Hematopoietic multipotent progenitor cell (in vitro differentiated cells): ENCODE results near the gene SORL1. TPM values are rescaled to one million over a fixed set of nuclear protein-coding genes. Genes with fewer than 3 reads are reported as not detected.
"Not testable (repeated sequence)": the region's sequence is repeated elsewhere in the genome, so short reads cannot be mapped to it uniquely, and the experiment has no call there.

Experiments used
- DNase-seq, 3 donors: peaks; one replicate each; pipeline ENCODE4 v3.0.0-alpha.2; 2011 to 2015; ENCODE audit warnings: low read depth in 2 of 3, low spot score in 2 of 3
- total RNA-seq: library from RNA; depleted of rRNA; stranded (reverse); fragments of >200 nt; gene quantifications from one replicate; pipeline ENCODE4 v1.2.3, GENCODE V29; 2012

Gene SORL1
- total RNA-seq, 1 donor = 260 TPM

DNA sequence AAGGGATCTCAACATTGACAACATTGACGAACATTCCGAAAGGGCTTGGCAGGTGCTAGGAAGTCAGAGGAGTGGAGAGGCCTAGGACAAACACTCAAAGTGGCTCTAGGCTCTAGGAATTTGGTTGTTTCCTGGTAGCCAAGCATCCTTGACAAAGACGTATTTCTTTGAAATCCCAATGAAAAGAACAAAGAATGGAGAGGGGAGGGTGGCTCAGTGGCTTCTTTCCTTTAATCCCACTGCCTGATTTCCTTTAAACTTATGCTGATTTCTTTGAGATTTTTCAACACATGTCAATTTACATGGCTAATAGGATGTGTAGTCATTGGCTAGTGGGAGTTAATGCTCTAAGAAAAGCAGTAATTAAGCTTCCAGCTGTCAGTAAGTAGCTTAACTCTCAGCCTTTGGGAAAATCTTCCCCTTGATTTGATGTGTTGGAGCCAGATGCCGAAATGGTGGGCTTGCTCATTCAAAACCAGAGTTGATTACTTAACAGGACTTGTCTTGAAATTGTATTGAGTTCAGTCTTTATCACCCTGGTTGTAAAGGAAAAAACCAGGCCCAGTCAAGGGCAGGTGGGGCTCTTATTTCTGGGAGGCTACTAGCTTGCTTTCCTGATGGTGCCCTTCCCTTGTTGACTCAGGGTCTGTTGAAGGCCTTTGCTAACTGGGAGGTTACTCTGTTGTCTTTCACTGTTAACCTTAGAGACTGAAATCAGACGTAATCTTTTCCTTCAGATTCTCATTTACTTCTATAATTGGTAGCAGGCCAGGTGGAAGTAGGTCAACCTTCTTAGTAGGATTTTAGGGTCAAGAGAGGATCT, 45.3 kb downstream of the SORL1 start:
- DNase-seq = no peak

DNA sequence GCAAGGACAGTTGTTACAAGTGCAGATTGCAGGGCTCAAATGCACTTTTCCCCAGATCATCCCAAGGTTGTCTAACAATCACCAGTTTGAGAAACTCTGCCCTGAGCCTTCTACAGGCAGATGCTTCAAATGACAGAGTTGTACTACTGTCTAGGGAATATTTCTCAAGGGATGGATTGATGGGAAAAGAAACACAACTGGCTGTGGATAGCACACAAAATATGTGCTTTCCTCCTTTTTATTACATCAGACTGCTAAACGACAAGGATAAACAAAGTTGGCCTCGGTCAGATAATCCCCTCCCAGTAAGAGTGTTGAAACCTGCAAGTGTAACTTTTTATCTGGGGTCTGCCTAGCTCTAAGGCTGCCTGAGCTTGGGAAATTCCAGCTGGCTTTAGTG, 47.3 kb downstream of the SORL1 start:
- no peak for DNase-seq

DNA sequence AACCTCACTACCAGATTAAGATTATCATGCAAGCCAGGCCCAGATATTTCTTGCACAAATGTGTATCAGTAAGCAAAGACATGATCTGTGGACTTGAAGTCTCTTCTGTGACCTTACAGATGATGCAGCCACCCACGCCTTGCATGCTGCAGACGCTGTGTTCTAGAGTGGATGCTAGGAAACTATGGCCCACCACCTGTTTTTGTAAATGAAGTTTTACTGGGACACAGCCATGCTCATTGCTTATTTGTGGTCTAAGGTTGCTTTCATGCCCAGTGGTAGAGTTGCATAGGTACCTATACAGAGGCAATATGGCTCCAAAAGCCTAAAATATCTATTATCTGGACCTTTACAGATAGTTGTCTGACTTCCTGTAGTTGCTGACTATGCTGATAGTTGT, 48.2 kb downstream of the SORL1 start:
- no peak for DNase-seq

DNA sequence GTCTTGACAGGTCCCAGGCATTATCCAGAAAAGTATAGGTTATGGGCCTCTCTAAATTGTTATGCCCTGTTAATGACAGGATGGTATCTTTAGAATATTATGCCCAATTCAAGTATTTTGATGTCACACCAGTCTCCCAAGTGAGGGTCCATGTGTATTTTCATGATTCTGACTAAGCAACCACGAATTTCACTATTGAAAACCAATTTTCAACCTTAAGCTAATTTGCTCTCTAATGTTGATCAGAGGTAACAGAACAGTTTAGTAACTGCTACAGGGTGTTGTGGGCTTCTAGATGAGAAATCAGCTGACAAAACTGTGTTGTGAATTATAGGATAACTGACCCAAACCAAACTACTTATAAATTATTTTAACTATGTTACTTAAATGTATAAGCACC, 48.6 kb downstream of the SORL1 start:
- DNase-seq = no peak

DNA sequence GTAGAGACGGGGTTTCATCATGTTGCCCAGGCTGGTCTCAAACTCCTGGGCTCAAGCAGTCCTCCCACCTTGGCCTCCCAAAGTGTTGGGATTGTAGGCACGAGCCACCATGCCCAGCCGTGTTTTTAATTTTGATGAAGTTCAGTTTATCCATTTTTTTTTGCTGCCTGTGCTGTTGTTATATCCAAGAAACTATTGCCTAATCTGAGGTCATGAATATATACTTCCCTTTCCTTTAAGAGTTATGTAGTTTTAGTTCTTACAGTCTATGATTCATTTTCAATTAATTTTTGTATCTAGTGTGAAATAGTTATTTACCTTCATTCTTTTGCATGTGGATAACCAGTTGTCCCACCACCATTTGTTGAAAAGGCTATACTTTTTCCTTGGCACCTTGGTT, 50.9 kb downstream of the SORL1 start:
- no peak for DNase-seq

DNA sequence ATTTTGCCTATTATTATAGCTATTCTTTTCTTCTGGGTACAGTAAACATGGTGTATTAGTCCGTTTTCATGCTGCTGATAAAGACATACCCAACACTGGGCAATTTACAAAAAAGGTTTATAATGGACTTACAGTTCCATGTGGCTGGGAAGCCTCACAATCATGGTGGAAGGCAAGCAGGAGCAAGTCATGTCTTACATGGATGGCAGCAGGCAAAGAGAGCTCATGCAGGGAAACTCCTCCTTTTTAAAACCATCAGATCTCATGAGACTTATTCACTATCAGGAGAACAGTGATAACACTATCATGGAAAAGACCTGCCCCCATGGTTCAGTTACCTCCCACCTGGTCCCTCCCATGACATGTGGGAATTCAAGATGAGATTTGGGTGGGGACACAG, 54.1 kb downstream of the SORL1 start:
- DNase-seq = not testable (repeated sequence)

DNA sequence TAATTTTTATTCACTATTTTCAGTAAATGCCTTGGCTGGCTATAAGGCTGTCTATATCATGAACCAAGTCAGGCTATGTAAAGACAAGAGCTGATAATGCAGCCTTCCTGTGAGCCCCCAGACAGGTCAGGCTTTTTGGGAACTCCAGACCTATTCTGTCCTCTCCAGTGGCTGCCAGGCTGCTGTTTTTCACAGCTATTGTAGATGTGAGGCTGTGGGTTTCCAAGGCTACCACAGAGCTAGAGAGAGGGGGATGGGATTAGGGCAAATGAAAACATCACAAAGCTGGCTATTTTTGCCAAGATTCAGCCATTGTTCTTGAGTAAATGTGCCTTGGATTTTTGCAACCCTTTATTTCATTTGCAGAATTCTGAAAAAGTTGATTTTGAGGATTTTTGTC, 56.3 kb downstream of the SORL1 start:
- DNase-seq = no peak

DNA sequence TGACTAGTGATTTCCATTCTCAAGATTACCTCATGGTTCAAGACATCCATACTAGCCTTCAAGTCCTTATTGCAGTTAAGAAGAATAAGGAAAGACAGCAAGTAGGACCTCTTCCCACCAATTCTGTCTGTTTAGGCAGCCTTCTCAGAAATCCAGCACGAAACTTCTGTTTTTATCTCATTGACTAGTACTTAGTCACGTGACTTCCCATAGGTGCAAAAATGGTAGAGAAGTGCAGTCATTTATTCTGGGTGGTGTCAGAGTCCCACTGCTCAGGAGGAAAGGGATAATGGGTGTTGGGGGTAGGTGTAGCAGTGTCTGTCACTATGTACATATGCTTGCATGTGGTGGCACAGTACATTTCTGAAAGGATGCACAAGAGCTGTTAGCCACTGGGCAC, 58.3 kb downstream of the SORL1 start:
- no peak for DNase-seq

DNA sequence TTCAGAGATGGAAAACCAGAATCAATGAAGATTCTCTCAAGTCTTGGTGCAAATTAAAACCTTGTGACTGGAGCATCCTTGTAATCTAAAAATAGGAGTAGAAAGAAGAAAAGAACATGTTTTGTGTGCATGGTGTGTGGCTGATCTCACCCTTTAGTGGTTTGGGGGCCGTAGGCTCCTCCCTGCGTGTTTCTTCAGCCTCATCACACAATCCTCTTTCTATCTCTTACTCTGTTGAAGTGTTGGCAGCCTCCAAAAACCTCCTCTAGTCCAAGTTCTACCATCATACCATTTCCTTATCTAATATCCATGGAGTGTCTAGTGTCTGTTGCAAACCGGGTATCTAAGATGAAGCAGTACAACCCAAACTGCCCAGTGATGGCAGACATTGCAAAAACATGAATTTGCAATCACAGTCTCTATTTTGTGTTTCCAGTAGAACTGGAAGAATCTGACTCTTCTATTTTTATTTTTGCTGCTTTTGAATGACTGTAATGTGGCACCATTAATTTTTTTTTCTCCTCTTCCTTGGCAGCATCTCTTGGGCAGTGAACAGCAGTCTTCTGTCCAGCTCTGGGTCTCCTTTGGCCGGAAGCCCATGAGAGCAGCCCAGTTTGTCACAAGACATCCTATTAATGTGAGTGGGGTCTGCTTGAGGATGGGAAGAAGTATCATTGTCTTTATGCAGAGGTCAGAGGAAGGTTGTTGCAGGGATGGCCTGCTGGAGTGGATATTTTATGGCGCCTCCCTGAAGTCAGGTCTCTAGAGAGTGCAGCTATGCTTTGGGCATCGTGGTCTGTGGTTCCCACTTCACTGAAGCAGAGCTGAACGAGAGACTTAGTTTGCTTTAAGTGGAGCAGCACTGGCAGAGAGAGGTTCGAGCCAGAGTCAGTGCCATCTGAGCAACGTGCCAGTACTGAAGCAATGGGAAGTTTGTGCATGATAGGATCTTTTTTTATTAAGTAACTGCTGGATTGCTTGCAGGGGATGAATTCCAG, 60.7 kb downstream of the SORL1 start:
- DNase-seq = no peak

DNA sequence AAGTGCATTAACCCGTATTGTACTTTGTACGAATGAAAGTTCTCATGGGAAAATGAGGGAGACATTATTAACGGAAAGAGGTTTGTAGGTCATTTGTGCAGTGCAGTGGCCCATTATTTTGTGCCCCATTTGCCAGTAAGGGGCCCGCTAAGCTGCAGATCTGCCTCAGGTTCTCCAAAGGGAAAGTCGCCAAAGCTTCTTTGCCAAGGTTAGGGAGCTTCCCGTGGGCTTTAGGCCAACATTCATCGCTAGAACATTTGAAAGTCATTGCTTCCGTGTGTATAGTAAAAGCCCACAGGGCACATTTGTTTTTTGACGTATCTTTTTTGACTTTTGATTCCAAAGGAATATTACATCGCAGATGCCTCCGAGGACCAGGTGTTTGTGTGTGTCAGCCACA, 61.7 kb downstream of the SORL1 start:
- no peak for DNase-seq

DNA sequence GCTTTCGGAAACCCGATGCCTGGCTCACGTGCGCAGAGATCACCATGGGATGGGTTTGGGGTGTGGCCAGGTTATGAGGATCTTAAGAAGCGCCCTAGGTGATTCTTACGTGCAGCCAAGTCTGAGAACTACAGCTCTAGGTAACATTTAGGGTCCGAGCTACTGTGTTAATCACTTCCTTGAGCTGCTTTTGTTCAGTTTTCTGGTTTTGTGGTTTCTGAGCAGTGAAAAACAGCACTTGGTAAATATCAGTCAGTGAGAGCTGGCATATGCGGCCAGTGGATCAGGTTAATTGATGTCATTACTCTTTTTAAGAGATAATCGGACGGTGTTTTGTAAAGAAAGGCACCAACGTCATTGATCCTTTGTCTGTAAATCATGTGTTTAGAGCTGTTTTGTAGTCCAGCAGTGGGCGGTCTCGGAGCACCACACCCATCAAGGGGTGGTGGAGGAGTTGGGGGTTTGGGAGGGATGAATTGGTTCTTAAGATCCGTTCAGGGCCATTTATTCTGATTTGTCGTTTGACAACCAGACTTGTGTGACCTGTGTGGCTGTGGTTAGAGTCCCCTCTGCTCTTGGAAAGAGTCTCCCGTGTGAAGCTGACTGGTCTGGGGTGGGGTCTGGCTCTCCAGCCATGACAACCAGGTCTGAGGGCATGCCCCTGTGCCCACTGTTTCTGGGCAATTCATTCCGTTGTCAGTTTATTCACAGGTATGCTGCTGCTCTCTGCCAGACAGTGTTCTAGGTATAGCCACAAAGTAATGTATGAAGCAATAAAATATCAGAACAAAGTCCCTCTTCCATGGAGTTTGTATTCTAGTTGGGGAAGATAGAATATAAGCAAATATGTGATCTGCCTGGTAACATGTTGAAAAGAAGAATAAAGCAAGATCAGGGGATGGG, 62.6 kb downstream of the SORL1 start:
- DNase-seq = no peak

DNA sequence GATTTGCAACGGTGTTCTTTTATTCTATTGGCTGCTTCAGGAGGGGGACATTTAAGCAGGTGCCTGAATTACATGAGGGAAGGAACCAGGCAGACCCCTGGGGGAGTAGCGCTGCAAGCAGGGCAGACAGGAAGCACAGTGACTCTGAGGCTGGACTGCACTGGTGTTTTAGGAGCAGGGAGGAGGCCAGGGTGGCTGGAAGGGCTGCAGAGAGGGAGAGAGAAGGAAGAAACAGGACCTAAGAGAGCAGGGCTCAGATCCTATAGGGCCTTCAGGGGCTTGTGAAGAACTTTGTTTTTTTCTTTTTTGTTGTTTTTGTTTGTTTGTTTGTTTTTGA, 63.2 kb downstream of the SORL1 start:
- no peak for DNase-seq

DNA sequence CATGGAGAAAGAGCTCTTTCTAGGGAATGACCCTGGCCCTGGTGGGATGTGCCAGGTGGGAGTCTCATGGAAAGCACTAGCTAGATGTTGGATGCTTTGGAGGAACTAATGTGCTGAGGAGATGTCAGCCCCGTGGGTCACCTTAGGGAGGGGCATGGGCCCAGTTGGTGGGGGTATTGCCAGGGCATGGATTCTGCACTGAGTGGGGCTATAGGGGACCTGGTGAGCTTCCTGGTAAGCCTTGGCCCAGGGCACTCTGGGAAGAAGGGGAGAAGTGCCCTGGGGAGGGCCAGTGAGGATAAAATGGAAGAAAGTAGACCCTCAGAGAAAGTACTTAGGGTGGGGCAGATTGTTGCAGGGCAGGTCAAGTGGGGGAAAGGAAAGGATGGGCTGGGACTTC, 65.9 kb downstream of the SORL1 start:
- DNase-seq = no peak

DNA sequence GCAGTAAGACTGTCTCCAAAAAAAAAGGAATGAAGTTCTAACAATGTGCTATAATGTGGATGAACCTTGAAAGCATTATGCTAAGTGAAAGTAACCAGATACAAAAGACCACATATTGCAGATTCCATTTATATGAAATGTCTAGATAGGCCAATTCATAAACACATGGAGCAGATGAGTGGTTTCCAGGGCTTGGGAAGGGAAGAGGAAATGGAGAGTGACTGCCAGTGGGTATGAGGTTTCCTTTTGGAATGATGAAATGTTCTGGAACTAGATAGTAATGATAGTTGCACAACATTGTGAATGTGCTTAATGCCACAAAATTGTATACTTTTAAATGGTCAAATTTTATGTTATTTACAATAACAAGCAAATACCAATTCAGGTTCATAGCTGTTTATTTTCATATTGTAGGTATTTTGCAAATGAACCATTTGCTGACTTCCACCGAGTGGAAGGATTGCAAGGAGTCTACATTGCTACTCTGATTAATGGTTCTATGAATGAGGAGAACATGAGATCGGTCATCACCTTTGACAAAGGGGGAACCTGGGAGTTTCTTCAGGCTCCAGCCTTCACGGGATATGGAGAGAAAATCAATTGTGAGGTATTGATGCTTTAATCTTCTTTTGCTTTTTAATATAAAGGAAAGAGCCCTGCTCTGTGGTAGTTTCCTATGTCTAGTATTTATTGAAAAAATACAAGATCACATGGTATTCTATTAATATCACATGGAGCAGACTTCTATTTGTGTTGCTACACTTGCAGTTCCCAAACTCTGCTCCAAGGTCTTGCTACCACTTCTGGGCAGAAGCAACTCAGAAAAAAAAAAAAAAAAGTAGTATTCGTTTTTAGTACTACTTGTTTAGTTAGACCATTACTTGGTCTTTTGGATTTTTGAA, 68.4 kb downstream of the SORL1 start:
- no peak for DNase-seq

DNA sequence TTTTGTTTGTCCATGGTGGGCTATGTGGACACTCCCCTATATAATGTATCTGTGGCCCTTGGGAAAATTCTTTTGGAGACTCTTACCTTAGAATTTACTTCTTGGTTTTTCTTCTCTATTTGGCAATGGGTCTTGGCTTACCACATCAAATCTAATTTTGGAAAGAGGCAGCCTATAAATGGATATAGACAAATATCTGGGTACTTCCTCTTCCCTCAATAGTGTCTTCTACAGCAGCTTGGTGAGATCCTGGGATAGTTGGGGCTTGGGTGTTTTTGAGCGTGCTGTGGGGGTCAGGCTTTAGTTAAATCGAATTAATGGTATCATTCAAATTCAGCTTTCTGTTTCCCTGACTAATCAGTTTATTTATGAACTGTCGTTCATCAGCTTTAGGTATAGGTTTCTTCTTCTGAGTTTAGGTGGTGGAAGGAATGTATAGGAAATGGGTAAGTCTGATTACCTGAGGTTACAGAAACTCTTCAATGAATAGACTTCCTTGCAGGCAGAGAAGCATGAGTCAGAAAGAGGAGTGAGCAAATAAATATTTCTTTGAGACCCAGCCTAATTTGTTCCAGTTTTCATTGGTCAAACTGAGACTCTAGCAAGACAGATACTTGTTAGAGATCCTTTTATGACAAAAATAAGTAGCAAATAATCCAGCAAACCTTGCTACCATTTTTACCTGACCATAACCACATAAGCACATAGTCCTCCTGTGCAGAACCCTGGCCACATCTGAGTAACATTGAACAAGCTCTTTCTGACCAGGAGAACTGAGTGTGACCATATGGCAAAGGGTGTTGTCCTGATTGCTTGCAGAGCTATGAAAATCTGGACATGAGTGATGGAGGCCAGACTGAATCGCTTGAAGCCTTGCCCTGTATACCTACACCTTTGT, 69.3 kb downstream of the SORL1 start:
- DNase-seq = no peak

DNA sequence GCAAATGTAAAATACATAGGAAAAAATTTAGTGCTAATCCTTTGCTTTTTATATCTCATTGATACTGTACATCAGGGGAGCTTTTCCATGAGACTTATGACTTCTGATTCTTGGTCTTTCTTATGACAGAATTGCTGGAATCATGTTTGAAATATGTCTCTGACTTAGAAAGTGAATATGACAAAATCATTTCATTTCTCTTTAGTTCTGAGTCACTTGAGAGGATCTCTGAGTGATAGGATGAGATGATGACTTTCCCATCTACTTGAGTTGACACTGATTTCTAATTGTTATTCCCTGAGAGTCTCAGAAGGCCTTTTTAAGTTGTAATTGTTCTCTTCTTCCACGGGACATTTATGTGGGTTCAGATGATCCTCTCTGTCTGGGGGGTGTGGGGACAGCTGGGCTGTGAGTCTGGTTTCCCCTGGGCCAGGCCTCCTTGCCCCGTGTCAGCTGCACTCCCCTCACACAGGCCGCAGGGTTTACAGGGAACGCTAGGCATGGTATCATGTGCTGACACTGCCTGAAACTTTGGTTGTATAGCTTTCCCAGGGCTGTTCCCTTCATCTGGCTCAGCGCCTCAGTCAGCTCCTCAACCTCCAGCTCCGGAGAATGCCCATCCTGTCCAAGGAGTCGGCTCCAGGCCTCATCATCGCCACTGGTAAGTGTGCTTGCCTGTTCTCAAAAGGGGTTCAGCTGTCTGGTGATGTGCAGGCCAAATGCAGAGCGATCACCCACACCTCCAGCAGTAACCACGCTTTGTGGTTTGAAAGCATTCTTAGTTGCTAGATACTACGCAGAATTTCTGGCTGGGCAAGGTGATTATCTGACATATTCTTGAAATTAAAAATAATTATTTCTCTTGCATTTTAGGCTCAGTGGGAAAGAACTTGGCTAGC, 70.2 kb downstream of the SORL1 start:
- DNase-seq = no peak

DNA sequence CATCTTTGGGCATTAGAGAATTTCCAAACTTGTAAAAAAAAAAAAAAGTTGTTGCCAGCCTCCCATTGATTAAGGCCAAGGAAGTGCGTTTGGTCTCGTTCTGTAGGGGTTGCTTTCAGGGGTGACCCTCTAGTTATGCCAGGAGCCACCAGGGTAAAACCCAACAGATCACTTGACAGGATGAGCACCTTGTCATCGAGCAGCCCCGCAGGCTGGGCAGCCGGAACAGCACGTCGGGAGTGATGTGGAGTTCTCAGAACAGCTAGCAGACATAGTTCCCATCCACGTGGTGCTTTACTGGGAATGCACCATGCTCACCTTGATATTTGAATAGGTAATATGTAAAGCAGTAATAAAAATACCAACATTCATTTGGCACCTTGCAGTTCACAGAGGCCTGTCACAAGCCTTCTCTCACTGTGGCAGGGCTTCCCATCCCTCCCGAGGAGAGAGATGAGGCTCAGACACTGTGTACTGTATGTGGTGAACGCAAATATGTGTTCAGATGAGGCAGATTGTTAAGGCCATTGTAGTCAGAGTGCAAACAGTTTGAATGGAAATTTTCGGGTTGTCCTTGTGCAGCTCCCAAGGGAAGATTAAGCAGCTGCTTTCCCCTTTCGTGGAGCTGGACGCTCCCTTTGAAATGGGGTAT, 71.6 kb downstream of the SORL1 start:
- no peak for DNase-seq
